Measurements from ENCODE around the gene CCDC194. TPM values are rescaled to one million over a fixed set of nuclear protein-coding genes. Genes with fewer than 3 reads are reported as not detected.

CCDC194 gene
- total RNA-seq, 1 donor from 2014 or later, result 1.5 TPM

DNA sequence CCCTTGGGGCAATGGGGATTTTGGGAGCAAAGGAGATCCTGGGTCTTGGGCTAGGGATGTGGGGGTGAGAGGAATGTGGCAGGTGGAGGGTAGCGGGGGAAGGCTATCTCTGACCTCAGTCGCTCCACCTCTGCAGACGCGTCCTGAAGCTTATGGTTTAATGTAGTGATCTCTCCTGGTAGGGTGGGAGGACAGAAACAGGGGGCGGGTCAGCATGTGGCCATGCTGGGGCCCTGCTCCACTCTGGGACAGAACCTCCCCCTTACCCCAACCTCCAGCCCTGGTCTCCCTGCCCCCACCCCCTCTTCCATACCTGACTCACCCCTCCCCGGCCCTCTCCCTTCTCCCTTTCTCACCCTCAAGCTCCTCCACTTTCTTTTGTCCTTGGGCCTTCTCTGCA is 10.0 kb upstream of the CCDC194 start:
- intact Hi-C loops (cut with micrococcal nuclease), result loop anchor here (2.0 kb wide), 1 partner anchor 13 kb away; no protein-coding TSS in a partner anchor
- DNase-seq (ENCODE audit: low spot score), result no peak
- Mint-ChIP-seq H3K27me3 (ENCODE audit: low read depth) (no peaks in the 10 kb centered on the region), H3K9me3 (no peaks in the 10 kb centered on the region), H3K36me3 (ENCODE audit: low read depth) (peaks cover 41% of the 10 kb centered on the region), H3K4me3 (ENCODE audit: low read depth) (peak overlapping the region; percentile 92), H3K4me1 (ENCODE audit: low read depth) (peaks cover 31% of the 10 kb centered on the region), H3K27ac (peak overlapping the region; percentile 70)

- no peak for DNase-seq (ENCODE audit: low spot score)
- Mint-ChIP-seq H3K4me3 (ENCODE audit: low read depth) (peak overlapping the region; percentile 92), H3K36me3 (ENCODE audit: low read depth) (peaks cover 44% of the 10 kb centered on the region), H3K27me3 (ENCODE audit: low read depth) (no peaks in the 10 kb centered on the region), H3K4me1 (ENCODE audit: low read depth) (peaks cover 31% of the 10 kb centered on the region), H3K27ac (peak overlapping the region; percentile 74), H3K9me3 (no peaks in the 10 kb centered on the region)
- intact Hi-C loops (cut with micrococcal nuclease), result no loop called here
These were observed 9.2 kb upstream of the CCDC194 start for GRCh38 chr19:17402982-17403855.

DNA sequence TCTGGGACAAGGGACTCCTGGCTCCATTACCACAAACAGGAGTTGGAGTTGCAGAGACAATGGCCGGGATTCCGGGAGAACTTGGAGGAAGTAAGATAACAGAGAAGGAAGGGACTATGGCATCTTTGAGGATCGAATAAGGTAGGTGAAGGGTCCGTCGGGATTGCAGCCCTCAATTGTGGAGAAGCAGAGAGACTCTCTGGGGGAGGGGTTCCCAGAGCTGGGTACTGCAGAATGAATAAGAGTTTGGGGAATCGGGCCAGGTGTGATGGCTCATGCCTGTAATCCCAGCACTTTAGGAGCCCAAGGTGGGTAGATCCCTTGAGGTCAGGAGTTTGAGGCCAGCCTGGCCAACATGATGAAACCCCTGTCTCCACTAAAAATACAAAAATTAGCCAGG is 7.6 kb upstream of the CCDC194 start:
- Mint-ChIP-seq H3K27ac (no peak overlapping the region), H3K4me1 (ENCODE audit: low read depth) (peaks cover 21% of the 10 kb centered on the region), H3K27me3 (ENCODE audit: low read depth) (no peaks in the 10 kb centered on the region), H3K4me3 (ENCODE audit: low read depth) (no peak overlapping the region), H3K9me3 (no peaks in the 10 kb centered on the region), H3K36me3 (ENCODE audit: low read depth) (peaks cover 40% of the 10 kb centered on the region)
- no peak for DNase-seq (ENCODE audit: low spot score)
- intact Hi-C loops (cut with micrococcal nuclease), result no loop called here

GRCh38 chr19:17398902-17399527 is 5.0 kb upstream of the CCDC194 start:
- intact Hi-C loops (cut with micrococcal nuclease), result no loop called here
- H3K4me1 Mint-ChIP-seq (ENCODE audit: low read depth), result peaks cover 11% of the 10 kb centered on the region
- H3K27me3 Mint-ChIP-seq (ENCODE audit: low read depth), result no peaks in the 10 kb centered on the region
- H3K4me3 Mint-ChIP-seq (ENCODE audit: low read depth), result no peak overlapping the region
- H3K9me3 Mint-ChIP-seq, result no peaks in the 10 kb centered on the region
- DNase-seq (ENCODE audit: low spot score), result no peak
- H3K27ac Mint-ChIP-seq, result no peak overlapping the region
- peaks cover 34% of the 10 kb centered on the region for H3K36me3 Mint-ChIP-seq (ENCODE audit: low read depth)

DNA sequence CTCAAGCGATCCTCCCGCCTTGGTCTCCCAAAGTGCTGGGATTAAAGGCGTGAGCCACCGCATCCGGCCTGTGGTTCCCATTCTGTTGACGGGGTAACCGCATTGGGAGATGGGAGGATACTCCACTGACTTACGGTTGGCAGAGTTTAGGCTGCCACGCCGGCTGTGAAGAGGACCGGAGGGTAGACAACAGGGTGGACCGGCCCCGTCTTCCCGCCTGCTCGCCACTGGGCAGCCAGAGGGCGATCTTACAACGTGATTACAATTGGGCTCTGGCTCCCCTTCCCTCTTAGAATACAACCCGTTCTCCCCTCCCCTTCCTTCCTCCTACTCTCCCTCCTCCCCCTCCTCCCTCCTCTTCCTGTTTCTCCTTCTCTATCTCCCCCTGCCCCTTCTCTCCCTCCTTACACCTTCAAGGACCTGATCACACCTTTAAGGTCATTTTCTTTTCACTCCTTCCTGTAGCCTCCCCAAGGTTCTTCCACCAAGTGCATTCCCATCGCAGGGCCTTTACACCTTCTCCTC is 957 bp upstream of the CCDC194 start:
- DNase-seq (ENCODE audit: low spot score), result peak; percentile 44
- H3K4me1 Mint-ChIP-seq (ENCODE audit: low read depth), result peaks cover 15% of the 10 kb centered on the region
- no peaks in the 10 kb centered on the region for H3K9me3 Mint-ChIP-seq
- H3K4me3 Mint-ChIP-seq (ENCODE audit: low read depth), result peak overlapping the region; percentile 33
- H3K27me3 Mint-ChIP-seq (ENCODE audit: low read depth), result peaks cover 5% of the 10 kb centered on the region
- H3K27ac Mint-ChIP-seq, result peak overlapping the region; percentile 49
- intact Hi-C loops (cut with micrococcal nuclease), result loop anchor here (1.0 kb wide), 1 partner anchor 71 kb away; no protein-coding TSS in a partner anchor
- H3K36me3 Mint-ChIP-seq (ENCODE audit: low read depth), result peaks cover 11% of the 10 kb centered on the region

- intact Hi-C loops (cut with micrococcal nuclease), result no loop called here
These were observed 994 bp downstream of the CCDC194 start for GRCh38 chr19:17393002-17393401.

DNA sequence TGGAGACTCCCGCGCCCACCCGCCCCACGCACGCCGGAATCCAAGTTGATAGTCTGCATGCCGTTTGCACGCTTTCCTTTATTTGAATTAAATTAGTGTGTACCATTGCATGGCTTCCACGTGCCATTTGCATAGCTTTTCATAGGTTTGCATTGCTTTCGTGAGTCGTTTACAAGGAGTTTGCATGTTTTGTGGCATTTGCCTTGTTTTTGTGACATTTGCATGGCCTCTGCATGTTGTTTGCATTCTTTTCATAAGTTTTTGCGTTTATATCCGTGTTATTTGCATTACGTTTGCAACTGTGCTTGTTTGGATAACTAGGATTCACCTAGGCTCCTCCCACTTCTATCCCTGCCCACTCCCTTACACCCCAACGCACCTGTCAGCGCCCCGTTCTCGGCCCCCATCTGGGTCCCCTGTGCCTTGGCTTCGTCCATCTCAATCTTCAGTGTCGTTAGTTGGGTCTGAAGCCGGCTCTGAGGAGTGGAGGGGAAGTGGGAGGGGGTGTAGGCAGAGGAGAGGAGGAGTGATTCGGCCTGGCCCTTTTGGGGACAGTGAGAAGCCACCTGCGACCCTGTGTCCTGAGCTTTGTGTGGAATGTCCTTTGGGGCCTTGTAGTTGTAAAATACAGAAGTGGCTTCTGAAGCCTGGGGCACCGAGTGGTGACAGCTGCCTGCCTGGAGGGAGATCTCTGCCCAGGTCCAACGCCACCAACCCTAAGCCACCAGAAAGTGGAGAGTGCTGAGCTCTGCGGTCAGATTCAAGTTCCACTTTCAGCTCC is 2.4 kb downstream of the CCDC194 start:
- Mint-ChIP-seq H3K27ac (no peak overlapping the region), H3K9me3 (peaks cover 4% of the 10 kb centered on the region), H3K4me1 (ENCODE audit: low read depth) (peaks cover 15% of the 10 kb centered on the region), H3K4me3 (ENCODE audit: low read depth) (peak overlapping the region; percentile 62), H3K27me3 (ENCODE audit: low read depth) (peaks cover 17% of the 10 kb centered on the region), H3K36me3 (ENCODE audit: low read depth) (no peaks in the 10 kb centered on the region)
- DNase-seq (ENCODE audit: low spot score), result no peak
- intact Hi-C loops (cut with micrococcal nuclease), result loop anchor here (2.0 kb wide), 1 partner anchor 13 kb away; the partner anchor contains the start of gene BST2

More at GRCh38 chr19:17393002-17393401, 994 bp downstream of the CCDC194 start:
- no peak overlapping the region for H3K4me3 Mint-ChIP-seq (ENCODE audit: low read depth)
- H3K27ac Mint-ChIP-seq, result no peak overlapping the region
- H3K9me3 Mint-ChIP-seq, result peaks cover 4% of the 10 kb centered on the region
- H3K27me3 Mint-ChIP-seq (ENCODE audit: low read depth), result peaks cover 17% of the 10 kb centered on the region
- peaks cover 6% of the 10 kb centered on the region for H3K36me3 Mint-ChIP-seq (ENCODE audit: low read depth)
- DNase-seq (ENCODE audit: low spot score), result no peak
- H3K4me1 Mint-ChIP-seq (ENCODE audit: low read depth), result peaks cover 15% of the 10 kb centered on the region

- peak overlapping the region; percentile 93 for H3K4me3 Mint-ChIP-seq (ENCODE audit: low read depth)
- no peaks in the 10 kb centered on the region for H3K36me3 Mint-ChIP-seq (ENCODE audit: low read depth)
- peaks cover 15% of the 10 kb centered on the region for H3K4me1 Mint-ChIP-seq (ENCODE audit: low read depth)
- H3K9me3 Mint-ChIP-seq, result peaks cover 4% of the 10 kb centered on the region
- intact Hi-C loops (cut with micrococcal nuclease), result loop anchor here (2.0 kb wide), 1 partner anchor 14 kb away; the partner anchor contains the start of gene BST2
- no peak overlapping the region for H3K27ac Mint-ChIP-seq
- DNase-seq (ENCODE audit: low spot score), result peak; percentile 87
- H3K27me3 Mint-ChIP-seq (ENCODE audit: low read depth), result peaks cover 17% of the 10 kb centered on the region
These were observed 3.2 kb downstream of the CCDC194 start for GRCh38 chr19:17390665-17391370.

- Mint-ChIP-seq H3K27ac (no peak overlapping the region), H3K4me3 (ENCODE audit: low read depth) (peak overlapping the region; percentile 93), H3K36me3 (ENCODE audit: low read depth) (no peaks in the 10 kb centered on the region), H3K27me3 (ENCODE audit: low read depth) (peaks cover 17% of the 10 kb centered on the region), H3K4me1 (ENCODE audit: low read depth) (peaks cover 12% of the 10 kb centered on the region), H3K9me3 (peaks cover 4% of the 10 kb centered on the region)
- intact Hi-C loops (cut with micrococcal nuclease), result loop anchor here (2.0 kb wide), 1 partner anchor 15 kb away; the partner anchor contains the start of gene BST2
- no peak for DNase-seq (ENCODE audit: low spot score)
These were observed 3.9 kb downstream of the CCDC194 start for GRCh38 chr19:17389957-17390664.

DNA sequence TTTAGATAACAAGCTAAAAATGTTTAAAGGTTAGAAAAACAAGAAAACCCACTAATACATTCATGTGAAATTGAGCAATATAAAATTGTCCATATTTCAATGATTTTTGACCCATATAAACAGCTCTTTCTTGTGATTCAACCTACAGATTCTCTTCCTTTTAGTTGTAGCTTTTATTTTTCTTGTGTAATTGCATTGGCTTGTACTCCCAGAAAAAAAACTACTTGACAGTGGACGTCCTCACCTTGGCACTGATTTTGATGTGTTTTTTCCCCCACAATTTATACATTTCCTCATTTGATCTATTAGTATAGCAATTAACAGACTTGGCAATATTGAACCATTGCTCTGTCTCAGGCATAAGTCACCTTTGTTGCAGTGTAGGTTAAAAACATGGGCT is 4.7 kb downstream of the CCDC194 start:
- no peak overlapping the region for H3K4me3 Mint-ChIP-seq (ENCODE audit: low read depth)
- intact Hi-C loops (cut with micrococcal nuclease), result no loop called here

GRCh38 chr19:17385878-17386611 is 8.0 kb downstream of the CCDC194 start:
- Mint-ChIP-seq H3K36me3 (ENCODE audit: low read depth) (peaks cover under 1% of the 10 kb centered on the region), H3K9me3 (peaks cover 4% of the 10 kb centered on the region), H3K27ac (no peak overlapping the region), H3K4me3 (ENCODE audit: low read depth) (no peak overlapping the region), H3K4me1 (ENCODE audit: low read depth) (peaks cover 6% of the 10 kb centered on the region), H3K27me3 (ENCODE audit: low read depth) (peaks cover 17% of the 10 kb centered on the region)
- intact Hi-C loops (cut with micrococcal nuclease), result loop anchor here (1.0 to 2.0 kb wide), 2 partner anchors 40 to 93 kb away; no protein-coding TSS in a partner anchor
- DNase-seq (ENCODE audit: low spot score), result peak; percentile 49

More for the DNA sequence above, 4.7 kb downstream of the CCDC194 start:
- no peaks in the 10 kb centered on the region for H3K36me3 Mint-ChIP-seq (ENCODE audit: low read depth)
- peaks cover 9% of the 10 kb centered on the region for H3K4me1 Mint-ChIP-seq (ENCODE audit: low read depth)
- no peak overlapping the region for H3K27ac Mint-ChIP-seq
- H3K9me3 Mint-ChIP-seq, result peaks cover 4% of the 10 kb centered on the region
- H3K27me3 Mint-ChIP-seq (ENCODE audit: low read depth), result peaks cover 17% of the 10 kb centered on the region
- DNase-seq (ENCODE audit: low spot score), result no peak
